ENCODE measurements around the gene COL12A1. TPM values are rescaled to one million over a fixed set of nuclear protein-coding genes. Genes with fewer than 3 reads are reported as not detected.

Gene COL12A1
- total and polyA plus RNA-seq, 2 donors (not counting 1 experiment from before 2014, with no cell fraction given): not detected

DNA sequence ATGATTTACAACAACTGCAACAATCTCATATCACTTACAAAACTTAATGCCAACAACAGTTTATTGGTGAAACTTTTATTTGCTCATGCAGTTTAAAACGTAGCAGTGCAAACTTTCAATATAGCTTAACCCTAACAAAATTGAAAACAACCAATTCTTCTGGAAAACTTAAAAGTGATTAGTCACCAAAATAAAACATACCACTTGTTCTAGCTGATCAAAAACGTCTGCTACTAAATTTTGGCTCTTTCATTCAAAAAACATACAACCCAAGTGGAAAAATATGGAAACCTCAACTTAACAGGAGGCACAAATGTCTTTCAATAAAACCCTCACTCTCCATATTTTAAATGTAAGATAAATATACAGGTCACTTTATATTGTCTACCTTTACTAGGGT lies 39.6 kb downstream of the COL12A1 start:
- WGBS (ENCODE audit: insufficient coverage): 66% methylated on average over 2 of the region's 2 CpGs
- DNase-seq (no peak), ATAC-seq (ENCODE audit: low read depth) (no peak)
- H3K27me3 ChIP-seq (replicated peaks in 1 of 4; ENCODE audit: control extremely low read depth in 1 of 4, control insufficient read depth in 3 of 4, insufficient read depth in 4 of 4, low read length in 3 of 4): peaks cover 0 to 3% (median 0%) of the 10 kb centered on the region in 4 experiments
- no peaks in the 10 kb centered on the region for H3K4me1 ChIP-seq (ENCODE audit: control insufficient read depth in 2 of 2, insufficient read depth in 2 of 2, low read length in 2 of 2)
- H4K20me1 ChIP-seq (ENCODE audit: control insufficient read depth, insufficient read depth, low read length, poor library complexity, severe bottlenecking): no peaks in the 10 kb centered on the region
- no peaks in the 10 kb centered on the region for H3K79me2 ChIP-seq (ENCODE audit: control insufficient read depth, insufficient read depth, low read length)
- no peak overlapping the region for H3K4me2 ChIP-seq (replicated peaks; ENCODE audit: low read depth, low read length, poor library complexity, severe bottlenecking)
- H2AFZ ChIP-seq (ENCODE audit: insufficient read depth, low read depth, low read length, poor library complexity, severe bottlenecking): no peak overlapping the region
- Mint-ChIP-seq H3K27ac (no peak overlapping the region), H3K9me3 (ENCODE audit: insufficient read depth) (no peaks in the 10 kb centered on the region), H3K4me3 (no peak overlapping the region), H3K4me1 (no peaks in the 10 kb centered on the region), H3K27me3 (peaks cover 18% of the 10 kb centered on the region)
- no peak overlapping the region for H3K9ac ChIP-seq (ENCODE audit: low read length)
- POLR2A ChIA-PET: no interaction called here
- TF ChIP-seq EZH2 (IDR thresholded peaks at IDR 0.05; ENCODE audit: borderline replicate concordance, insufficient read depth, low read depth, low read length, poor library complexity, severe bottlenecking): no peak
- TF ChIP-seq, protein P1, sequence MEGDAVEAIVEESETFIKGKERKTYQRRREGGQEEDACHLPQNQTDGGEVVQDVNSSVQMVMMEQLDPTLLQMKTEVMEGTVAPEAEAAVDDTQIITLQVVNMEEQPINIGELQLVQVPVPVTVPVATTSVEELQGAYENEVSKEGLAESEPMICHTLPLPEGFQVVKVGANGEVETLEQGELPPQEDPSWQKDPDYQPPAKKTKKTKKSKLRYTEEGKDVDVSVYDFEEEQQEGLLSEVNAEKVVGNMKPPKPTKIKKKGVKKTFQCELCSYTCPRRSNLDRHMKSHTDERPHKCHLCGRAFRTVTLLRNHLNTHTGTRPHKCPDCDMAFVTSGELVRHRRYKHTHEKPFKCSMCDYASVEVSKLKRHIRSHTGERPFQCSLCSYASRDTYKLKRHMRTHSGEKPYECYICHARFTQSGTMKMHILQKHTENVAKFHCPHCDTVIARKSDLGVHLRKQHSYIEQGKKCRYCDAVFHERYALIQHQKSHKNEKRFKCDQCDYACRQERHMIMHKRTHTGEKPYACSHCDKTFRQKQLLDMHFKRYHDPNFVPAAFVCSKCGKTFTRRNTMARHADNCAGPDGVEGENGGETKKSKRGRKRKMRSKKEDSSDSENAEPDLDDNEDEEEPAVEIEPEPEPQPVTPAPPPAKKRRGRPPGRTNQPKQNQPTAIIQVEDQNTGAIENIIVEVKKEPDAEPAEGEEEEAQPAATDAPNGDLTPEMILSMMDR (IDR thresholded peaks at IDR 0.05): no peak
- no peak overlapping the region for H3K4me3 ChIP-seq (ENCODE audit: control extremely low read depth in 1 of 5, extremely low read depth in 1 of 5, insufficient read depth in 1 of 5, low read depth in 2 of 5, low read length in 4 of 5)
- no peak overlapping the region for H3K27ac ChIP-seq (ENCODE audit: low read length in 2 of 2)
- CTCF ChIA-PET: no interaction called here
- H3K36me3 ChIP-seq (replicated peaks in 1 of 2; ENCODE audit: control extremely low read depth in 1 of 2, control insufficient read depth in 1 of 2, extremely low read depth in 1 of 2, insufficient read depth in 2 of 2, low read length in 1 of 2): no peaks in the 10 kb centered on the region
- H3K9me3 ChIP-seq (ENCODE audit: control extremely low read depth in 1 of 3, control insufficient read depth in 2 of 3, insufficient read depth in 1 of 3, low read length in 2 of 3): no peaks in the 10 kb centered on the region
- intact Hi-C loops (cut with micrococcal nuclease): no loop called here

DNA sequence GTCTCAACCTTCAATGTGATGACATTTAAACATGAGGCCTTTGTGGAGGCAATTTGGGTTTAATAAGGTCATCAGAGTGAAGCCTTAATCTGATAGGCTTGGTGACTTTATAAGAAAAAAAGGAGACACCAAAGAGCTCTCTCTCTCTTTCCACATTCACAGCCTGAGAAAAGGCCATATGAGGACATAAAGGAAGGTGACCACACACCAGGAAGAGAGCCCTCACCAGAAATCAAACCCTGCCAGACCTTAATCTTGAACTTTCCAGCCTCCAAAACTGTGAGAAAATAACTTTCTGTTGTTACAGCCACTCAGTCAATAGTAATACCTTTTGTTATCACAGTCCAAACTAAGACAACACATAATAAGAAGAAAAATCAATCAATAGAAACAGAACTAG lies 47.7 kb downstream of the COL12A1 start:
- Histone ChIP-seq H3K79me2 (ENCODE audit: control insufficient read depth, insufficient read depth, low read length) (no peaks in the 10 kb centered on the region), H3K4me3 (ENCODE audit: control extremely low read depth in 1 of 5, extremely low read depth in 1 of 5, insufficient read depth in 1 of 5, low read depth in 2 of 5, low read length in 4 of 5) (no peak overlapping the region), H3K4me1 (ENCODE audit: control insufficient read depth in 2 of 2, insufficient read depth in 2 of 2, low read length in 2 of 2) (no peaks in the 10 kb centered on the region), H3K4me2 (replicated peaks; ENCODE audit: low read depth, low read length, poor library complexity, severe bottlenecking) (no peak overlapping the region), H3K9ac (ENCODE audit: low read length) (no peak overlapping the region), H3K27ac (ENCODE audit: low read length in 2 of 2) (no peak overlapping the region), H3K36me3 (replicated peaks in 1 of 2; ENCODE audit: control extremely low read depth in 1 of 2, control insufficient read depth in 1 of 2, extremely low read depth in 1 of 2, insufficient read depth in 2 of 2, low read length in 1 of 2) (no peaks in the 10 kb centered on the region), H3K9me3 (ENCODE audit: control extremely low read depth in 1 of 3, control insufficient read depth in 2 of 3, insufficient read depth in 1 of 3, low read length in 2 of 3) (no peaks in the 10 kb centered on the region), H2AFZ (ENCODE audit: insufficient read depth, low read depth, low read length, poor library complexity, severe bottlenecking) (no peak overlapping the region), H3K27me3 (replicated peaks in 1 of 4; ENCODE audit: control extremely low read depth in 1 of 4, control insufficient read depth in 3 of 4, insufficient read depth in 4 of 4, low read length in 3 of 4) (no peaks in the 10 kb centered on the region), H4K20me1 (ENCODE audit: control insufficient read depth, insufficient read depth, low read length, poor library complexity, severe bottlenecking) (no peaks in the 10 kb centered on the region)
- DNase-seq (no peak), ATAC-seq (ENCODE audit: low read depth) (no peak)
- ChIA-PET POLR2A (no interaction called here), CTCF (interaction anchor here (1.3 kb wide), 1 partner anchor 46 kb away, joined by 3 read pairs; no protein-coding TSS in a partner anchor)
- TF ChIP-seq, protein P1 (IDR thresholded peaks at IDR 0.05): no peak
- no peak for TF ChIP-seq EZH2 (IDR thresholded peaks at IDR 0.05; ENCODE audit: borderline replicate concordance, insufficient read depth, low read depth, low read length, poor library complexity, severe bottlenecking)
- Mint-ChIP-seq H3K4me1 (no peaks in the 10 kb centered on the region), H3K9me3 (ENCODE audit: insufficient read depth) (no peaks in the 10 kb centered on the region), H3K27me3 (peaks cover 11% of the 10 kb centered on the region), H3K27ac (no peak overlapping the region), H3K4me3 (no peak overlapping the region)
- intact Hi-C loops (cut with micrococcal nuclease): no loop called here

Measured in B cell (primary cell).